GM23248 (cell line): ENCODE measurements around the gene FSD2.

Experiments used
- EZH2 ChIP-seq: fragments of 200-600 bp; sonication (generic); IDR thresholded peaks from 2 replicates; pipeline ENCODE4 v1.6.1; 2018; ENCODE audit warnings: antibody characterized with exemption, mild to moderate bottlenecking; ENCODE audit not compliant: insufficient read depth, poor library complexity, severe bottlenecking
- EZH2phosphoT487 ChIP-seq: fragments of 200-600 bp; sonication (generic); IDR thresholded peaks from 2 replicates; pipeline ENCODE4 v1.6.1; 2018; ENCODE audit warnings: antibody characterized with exemption, moderate library complexity, mild to moderate bottlenecking, low read depth; ENCODE audit not compliant: insufficient read depth

DNA sequence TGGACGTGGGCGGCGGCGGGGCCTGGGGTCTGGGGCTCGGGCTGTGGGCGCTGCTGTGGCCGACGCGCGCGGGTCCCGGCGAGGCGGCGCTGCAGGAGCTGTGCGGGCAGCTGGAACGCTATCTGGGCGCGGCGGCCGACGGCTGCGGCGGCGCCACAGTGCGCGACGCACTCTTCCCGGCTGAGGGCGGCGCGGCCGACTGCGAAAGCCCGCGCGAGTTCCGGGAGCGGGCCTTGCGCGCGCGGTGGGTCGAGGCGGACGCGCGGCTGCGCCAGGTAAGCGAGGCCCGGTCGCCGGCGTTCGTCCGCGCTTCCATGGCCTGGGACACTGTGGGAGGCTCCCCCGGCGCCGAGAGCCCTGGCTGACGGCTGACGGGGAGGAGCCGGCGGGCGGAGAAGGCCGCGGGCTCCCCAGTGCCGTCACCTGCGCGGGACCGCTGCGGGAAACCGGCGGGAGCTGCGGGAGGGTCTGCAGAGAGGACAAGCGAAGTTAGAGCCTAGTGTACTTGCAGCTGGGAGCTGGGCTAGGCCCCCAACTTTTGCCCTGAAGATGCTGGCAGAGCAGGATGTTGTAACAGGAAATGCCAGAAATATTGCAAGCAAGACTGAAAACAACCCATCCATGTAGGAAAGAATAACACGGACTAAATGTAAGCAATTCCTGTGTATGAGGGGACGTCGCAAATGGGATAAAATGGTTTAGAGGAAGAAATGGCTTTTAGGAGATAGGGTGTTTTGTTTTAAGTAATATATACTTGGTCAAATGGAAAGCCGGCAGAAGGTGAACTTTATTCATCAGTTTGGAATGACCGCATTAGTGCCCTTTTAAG, 4.4 kb upstream of the FSD2 start:
- TF ChIP-seq EZH2 (no peak), EZH2phosphoT487 (no peak)
